GM12874 (cell line): ENCODE results near the gene ZSCAN12.

Experiments
- CTCF ChIP-seq: IDR thresholded peaks from 2 replicates; pipeline ENCODE4 v1.5.1; 2011; ENCODE audit warnings: low read depth, mild to moderate bottlenecking, control low read depth, low read length, moderate library complexity; ENCODE audit not compliant: insufficient read depth

ZSCAN12 gene

GRCh38 chr6:28330041-28330440, 69.5 kb downstream of the ZSCAN12 start:
- no peak for TF ChIP-seq CTCF
